Endodermal cell (in vitro differentiated cells): ENCODE measurements around the gene RARG. TPM values are rescaled to one million over a fixed set of nuclear protein-coding genes. Genes with fewer than 3 reads are reported as not detected.

Experiments
- DNase-seq: peaks from one replicate; pipeline ENCODE4 v3.0.0-alpha.2; 2017
- H3K27ac ChIP-seq: 2 replicates; pipeline ENCODE4 v1.5.1; 2013; ENCODE audit warnings: mild to moderate bottlenecking, low read depth, low read length, moderate library complexity
- H3K27me3 ChIP-seq: 2 replicates; pipeline ENCODE4 v1.6.1; 2013; ENCODE audit warnings: mild to moderate bottlenecking, low read length, moderate library complexity; ENCODE audit not compliant: insufficient read depth, control insufficient read depth, poor library complexity, severe bottlenecking
- H3K36me3 ChIP-seq: 2 replicates; pipeline ENCODE4 v1.7.0; 2013; ENCODE audit warnings: mild to moderate bottlenecking, low read length, moderate library complexity; ENCODE audit not compliant: control insufficient read depth, insufficient read depth
- H3K4me1 ChIP-seq: one replicate; pipeline ENCODE4 v1.7.0; 2013; ENCODE audit warnings: low read length; ENCODE audit not compliant: control insufficient read depth, insufficient read depth
- H3K4me3 ChIP-seq: 2 replicates; pipeline ENCODE4 v1.5.1; 2013; ENCODE audit warnings: mild to moderate bottlenecking, low read length, moderate library complexity
- H3K9ac ChIP-seq: 2 replicates; pipeline ENCODE4 v1.6.1; 2013; ENCODE audit warnings: mild to moderate bottlenecking, low read length, moderate library complexity; ENCODE audit not compliant: poor library complexity, severe bottlenecking; ENCODE audit errors: extremely low read depth
- H3K9me3 ChIP-seq: 2 replicates; pipeline ENCODE4 v1.6.1; 2013; ENCODE audit warnings: mild to moderate bottlenecking, low read length, moderate library complexity; ENCODE audit not compliant: control insufficient read depth
- H3K27ac Mint-ChIP-seq: 2 replicates; pipeline ENCODE4 v1.8.0; 2020; ENCODE audit warnings: mixed read lengths
- H3K27me3 Mint-ChIP-seq: 2 replicates; pipeline ENCODE4 v1.8.0; 2021; ENCODE audit warnings: mild to moderate bottlenecking, mixed read lengths; ENCODE audit not compliant: insufficient read depth
- H3K36me3 Mint-ChIP-seq: 2 replicates; pipeline ENCODE4 v1.8.0; 2020; ENCODE audit warnings: low read depth, mixed read lengths
- H3K4me1 Mint-ChIP-seq: 2 replicates; pipeline ENCODE4 v1.8.0; 2020; ENCODE audit warnings: mixed read lengths
- H3K4me3 Mint-ChIP-seq: 2 replicates; pipeline ENCODE4 v1.8.0; 2020; ENCODE audit warnings: mild to moderate bottlenecking, moderate library complexity, mixed read lengths
- H3K9me3 Mint-ChIP-seq: 2 replicates; pipeline ENCODE4 v1.8.0; 2020; ENCODE audit warnings: mild to moderate bottlenecking, mixed read lengths
- CTCF ChIP-seq: fragments of 200-600 bp; sonication (generic); conservative IDR thresholded peaks from 2 replicates; pipeline ENCODE4 v1.5.0; 2021; ENCODE audit warnings: antibody characterized with exemption, mild to moderate bottlenecking
- WGBS, 2 experiments: methylation state at CpG; one replicate each; pipeline versions ENCODE4 v1.1.5 to v1.1.7; 2013; ENCODE audit warnings: missing lambda C conversion rate in 2 of 2, mixed read lengths in 1 of 2; ENCODE audit not compliant: insufficient coverage in 1 of 2, insufficient read length in 1 of 2; 5-methylcytosine and 5-hydroxymethylcytosine counted together
- total RNA-seq, 2 donors: library from RNA; stranded (reverse); fragmentation: NEBNext Ultra II Directional in 1 of 2; extraction: Animal tissue kit (Norgen Biotek cat#: 25700) in 1 of 2; gene quantifications; 2 replicates in 1 of 2; 3 replicates in 1 of 2; pipeline ENCODE4 v1.2.1, GENCODE V29; 2021

Gene RARG
- total RNA-seq, 2 donors from 2014 or later: 19.5 to 26.8 TPM

DNA sequence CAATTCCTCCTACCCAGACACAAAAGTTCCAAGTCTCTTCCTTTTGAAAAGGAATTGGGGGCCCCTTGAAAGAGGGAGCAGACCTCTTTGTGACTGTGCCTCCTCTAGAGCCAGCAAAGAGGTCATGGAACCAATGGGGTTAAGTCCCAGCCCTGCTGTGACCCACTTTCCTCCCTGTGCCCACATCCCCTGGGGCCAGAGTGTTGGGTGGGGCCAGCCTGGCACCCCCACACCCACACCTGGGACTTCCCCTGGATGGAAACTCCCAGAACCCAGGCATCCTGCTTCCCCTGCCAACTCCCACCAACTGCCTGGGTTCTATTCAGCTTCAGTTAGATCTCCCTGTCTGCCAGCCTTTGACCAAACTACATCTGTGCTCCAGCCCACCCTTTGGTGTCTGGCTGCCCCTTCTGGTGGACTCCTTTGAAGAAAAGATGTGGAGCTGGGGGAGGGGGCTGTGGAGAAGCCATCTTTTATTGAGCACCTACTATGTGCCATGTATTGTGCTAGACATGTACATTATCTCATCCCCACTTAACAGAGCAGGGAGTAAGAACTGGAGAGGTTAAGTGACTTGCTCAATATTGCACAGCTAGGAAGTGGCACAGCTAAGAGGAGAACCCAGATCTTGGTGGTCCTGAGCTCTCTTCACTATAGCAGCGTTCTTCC, 4.6 kb upstream of the RARG start:
- peaks cover 16% of the 10 kb centered on the region for H3K4me1 ChIP-seq
- Mint-ChIP-seq H3K27ac (peak overlapping the region; percentile 64), H3K36me3 (no peaks in the 10 kb centered on the region), H3K4me3 (no peak overlapping the region), H3K9me3 (no peaks in the 10 kb centered on the region), H3K27me3 (peaks cover 2% of the 10 kb centered on the region), H3K4me1 (peaks cover 52% of the 10 kb centered on the region)
- H3K4me3 ChIP-seq: no peak overlapping the region
- no peak overlapping the region for H3K27ac ChIP-seq
- no peak overlapping the region for H3K9ac ChIP-seq
- H3K27me3 ChIP-seq: peaks cover 1% of the 10 kb centered on the region
- no peak for DNase-seq
- H3K36me3 ChIP-seq: no peaks in the 10 kb centered on the region
- no peaks in the 10 kb centered on the region for H3K9me3 ChIP-seq
- WGBS, 2 experiments: 83% methylated on average over 1 of the region's 1 CpG; no CpG with 5 or more reads in 1 of the 2 experiments
- TF ChIP-seq CTCF: no peak

DNA sequence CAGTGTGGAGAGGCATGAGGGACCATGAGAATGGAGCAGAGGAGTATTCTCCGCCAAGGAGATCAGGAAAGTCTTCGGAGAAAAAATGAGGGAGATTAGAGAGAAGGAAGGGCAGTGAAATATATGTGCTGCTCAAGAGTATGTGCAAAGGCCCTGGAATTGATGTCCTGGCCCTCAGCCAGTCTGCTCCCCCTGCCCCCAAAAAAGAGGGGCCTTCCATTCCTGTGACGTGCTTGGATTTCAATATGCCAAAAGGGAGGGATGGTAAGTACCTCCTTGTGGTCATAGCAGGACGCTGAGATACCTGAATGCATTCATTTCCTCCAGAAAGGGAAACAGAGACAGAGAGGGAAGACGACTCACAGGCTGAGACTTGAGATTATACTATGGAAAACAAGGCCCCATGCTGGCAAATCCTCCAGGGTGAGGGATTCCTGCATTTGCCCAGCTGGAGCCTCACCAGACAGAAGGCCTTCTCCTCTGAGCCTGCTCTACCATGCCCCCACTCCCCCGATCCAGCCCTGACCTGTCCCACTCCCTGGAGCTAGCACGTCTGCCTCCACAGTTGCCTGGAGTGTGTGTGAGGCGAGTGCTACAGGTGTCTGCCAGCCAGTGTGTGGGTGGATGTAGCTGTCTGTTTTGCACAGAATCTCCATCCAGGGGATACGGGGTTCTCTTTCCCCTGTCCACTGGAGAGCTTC, 3.9 kb upstream of the RARG start:
- peak overlapping the region; percentile 39 for H3K4me3 ChIP-seq
- no peak overlapping the region for H3K27ac ChIP-seq
- peak; percentile 94 for DNase-seq
- Mint-ChIP-seq H3K36me3 (no peaks in the 10 kb centered on the region), H3K4me3 (no peak overlapping the region), H3K4me1 (peaks cover 50% of the 10 kb centered on the region), H3K27me3 (peaks cover 9% of the 10 kb centered on the region), H3K27ac (peak overlapping the region; percentile 64), H3K9me3 (no peaks in the 10 kb centered on the region)
- TF ChIP-seq CTCF: no peak
- H3K27me3 ChIP-seq: peaks cover 8% of the 10 kb centered on the region
- no peaks in the 10 kb centered on the region for H3K9me3 ChIP-seq
- 45 to 50% methylated on average over 6 to 9 of the region's 9 CpGs for WGBS, 2 experiments
- H3K4me1 ChIP-seq: peaks cover 16% of the 10 kb centered on the region
- H3K36me3 ChIP-seq: no peaks in the 10 kb centered on the region
- H3K9ac ChIP-seq: no peak overlapping the region

DNA sequence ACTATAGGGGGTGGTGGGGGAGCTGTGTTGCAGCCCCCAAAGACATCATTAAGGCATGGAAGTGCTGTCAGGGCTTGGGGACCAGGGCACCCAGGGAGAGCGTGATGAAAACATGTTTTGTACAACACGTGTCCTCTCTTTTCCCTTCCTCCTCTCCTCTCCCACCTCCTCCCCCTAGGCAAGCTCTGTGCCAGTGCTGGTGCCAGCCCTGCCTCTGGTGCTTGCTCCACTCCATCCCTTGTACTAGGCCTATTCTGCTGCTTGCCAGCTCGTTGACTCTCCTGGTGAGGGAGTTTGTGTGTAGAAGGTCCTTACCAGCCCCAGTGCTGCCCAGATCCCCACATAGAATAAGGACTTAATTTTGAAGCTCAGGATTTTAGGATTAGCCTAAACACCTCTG, 3.2 kb upstream of the RARG start:
- no peak for TF ChIP-seq CTCF
- peak; percentile 59 for DNase-seq
- no peak overlapping the region for H3K27ac Mint-ChIP-seq
- Histone ChIP-seq H3K27me3 (peaks cover 8% of the 10 kb centered on the region), H3K27ac (no peak overlapping the region), H3K4me1 (peaks cover 16% of the 10 kb centered on the region), H3K36me3 (no peaks in the 10 kb centered on the region), H3K9ac (no peak overlapping the region), H3K9me3 (no peaks in the 10 kb centered on the region), H3K4me3 (no peak overlapping the region)
- H3K36me3 Mint-ChIP-seq: no peaks in the 10 kb centered on the region
- peaks cover 12% of the 10 kb centered on the region for H3K27me3 Mint-ChIP-seq
- WGBS, 2 experiments: 70 to 75% methylated on average over 2 to 3 of the region's 3 CpGs
- no peak overlapping the region for H3K4me3 Mint-ChIP-seq
- H3K9me3 Mint-ChIP-seq: no peaks in the 10 kb centered on the region
- H3K4me1 Mint-ChIP-seq: peaks cover 49% of the 10 kb centered on the region
